GM18861 (cell line): ENCODE results near the gene CNOT11.

Source experiments
- ATAC-seq: cut with Tn5 transposase; IDR thresholded peaks from one replicate; pipeline ENCODE4 v1.9.1; 2021; ENCODE audit not compliant: unreplicated experiment

CNOT11 gene

DNA sequence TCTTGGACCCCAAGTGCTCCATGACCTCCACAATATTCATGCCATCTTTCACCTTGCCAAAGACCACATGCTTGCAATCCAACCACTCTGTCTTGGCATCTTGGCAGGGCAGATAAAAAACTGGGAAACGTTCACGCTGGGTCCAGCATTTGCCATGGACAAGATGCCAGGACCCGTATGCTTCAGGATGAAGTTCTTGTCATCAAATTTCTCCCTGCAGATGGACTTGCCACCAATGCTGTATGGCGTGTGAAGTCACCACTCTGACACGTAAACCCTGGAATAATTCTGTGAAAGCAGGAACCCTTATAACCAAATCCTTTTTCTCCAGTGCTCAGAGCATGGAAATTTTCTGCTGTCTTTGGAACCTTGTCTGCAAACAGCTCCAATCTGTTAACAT, 21.5 kb downstream of the CNOT11 start:
- no peak for ATAC-seq

GRCh38 chr2:101277111-101277510, 24.4 kb downstream of the CNOT11 start:
- ATAC-seq: no peak

DNA sequence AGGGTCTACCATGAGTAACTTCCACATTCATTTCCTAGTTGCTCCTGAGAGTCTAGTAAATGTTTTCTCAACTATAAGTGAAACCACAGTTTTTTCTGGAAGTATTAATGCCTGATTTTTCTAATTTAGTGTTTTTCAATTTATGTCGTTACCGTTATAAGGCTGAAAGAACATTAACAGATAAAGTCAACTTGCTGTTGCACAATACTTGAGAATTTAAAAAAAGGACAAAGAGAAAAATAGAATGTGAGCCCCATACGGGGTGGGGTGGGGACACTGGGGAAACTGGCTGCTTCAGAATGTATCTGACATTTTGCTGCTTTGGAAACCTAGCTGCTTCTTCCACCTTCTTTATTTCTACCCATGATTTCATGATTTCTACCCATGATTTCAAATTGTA, 26.2 kb downstream of the CNOT11 start:
- ATAC-seq: no peak

DNA sequence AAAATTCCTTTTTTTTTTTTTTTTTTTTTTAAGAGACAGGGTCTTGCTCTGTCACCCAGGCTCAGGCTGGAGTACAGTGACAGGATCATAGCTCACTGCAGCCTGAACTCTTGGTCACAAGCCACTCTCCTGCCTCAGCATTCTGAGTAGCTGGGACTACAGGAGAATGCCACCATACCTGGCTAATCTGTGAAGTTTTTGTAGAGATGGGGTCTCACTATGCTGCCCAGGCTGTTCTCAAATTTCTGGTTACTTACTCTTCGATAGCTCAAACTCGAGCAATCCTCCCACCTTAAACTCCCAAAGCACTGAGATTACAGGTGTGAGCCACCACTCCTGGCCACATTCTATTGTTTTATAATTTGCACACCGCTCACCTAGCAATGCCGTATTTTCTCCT, 28.8 kb downstream of the CNOT11 start:
- ATAC-seq: no peak

DNA sequence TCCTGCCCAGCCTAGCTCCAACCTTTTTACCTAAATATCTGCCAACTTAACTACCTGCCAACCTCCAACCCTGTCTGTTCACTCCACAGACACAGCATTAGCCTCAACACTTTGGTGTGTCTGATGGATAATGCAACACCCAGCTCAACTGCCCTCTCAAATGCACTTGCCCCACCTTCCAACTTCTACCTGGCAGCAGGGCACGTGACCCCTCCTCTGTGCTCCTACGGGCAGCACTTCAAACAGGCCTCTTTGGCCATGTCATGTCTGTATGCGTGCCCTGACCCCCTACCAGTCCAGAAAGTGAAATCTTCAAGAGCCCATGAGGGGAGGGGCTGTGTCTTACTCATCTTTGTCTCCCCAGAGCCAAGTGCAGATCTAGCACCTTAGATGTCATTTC, 30.3 kb downstream of the CNOT11 start:
- ATAC-seq: no peak

GRCh38 chr2:101286684-101287083, 34.0 kb downstream of the CNOT11 start:
- no peak for ATAC-seq

DNA sequence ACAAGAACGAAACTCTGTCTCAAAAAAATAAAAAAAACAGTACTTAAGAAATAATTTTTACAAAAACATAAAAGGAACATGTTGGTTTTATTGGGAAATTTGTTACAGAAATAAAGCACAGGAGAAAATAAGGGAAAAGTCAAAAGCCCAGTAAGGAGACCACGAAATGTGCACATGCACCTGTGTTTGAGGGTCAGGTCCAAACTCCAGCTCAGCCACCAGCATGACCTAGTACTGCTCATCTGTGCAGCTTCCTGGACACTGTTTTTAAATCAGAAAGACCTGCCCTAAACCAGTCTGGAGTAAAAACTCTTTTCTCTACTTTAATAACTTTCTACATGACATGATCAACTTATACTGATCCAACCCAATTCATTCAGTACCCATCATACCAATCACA, 34.6 kb downstream of the CNOT11 start:
- no peak for ATAC-seq

DNA sequence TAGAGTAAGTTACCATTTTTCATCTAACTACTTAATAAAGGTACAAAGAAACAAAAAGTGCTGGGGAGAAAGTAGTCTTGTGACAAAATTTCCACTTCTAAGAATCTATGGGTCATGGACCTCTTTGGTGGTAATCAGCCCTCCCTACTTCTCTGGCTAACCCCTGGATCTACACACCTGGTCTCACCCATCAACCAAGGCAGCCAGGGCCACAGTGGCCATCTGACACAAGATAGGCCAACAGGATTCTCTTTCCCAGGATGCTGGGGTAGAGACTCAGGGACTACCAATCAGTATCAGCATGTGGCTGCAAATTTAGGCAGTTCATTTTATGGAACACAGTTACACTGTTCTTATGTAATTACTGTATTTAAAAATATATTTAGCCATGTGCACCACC, 38.0 kb downstream of the CNOT11 start:
- no peak for ATAC-seq

GRCh38 chr2:101291973-101292372, 39.3 kb downstream of the CNOT11 start:
- no peak for ATAC-seq

DNA sequence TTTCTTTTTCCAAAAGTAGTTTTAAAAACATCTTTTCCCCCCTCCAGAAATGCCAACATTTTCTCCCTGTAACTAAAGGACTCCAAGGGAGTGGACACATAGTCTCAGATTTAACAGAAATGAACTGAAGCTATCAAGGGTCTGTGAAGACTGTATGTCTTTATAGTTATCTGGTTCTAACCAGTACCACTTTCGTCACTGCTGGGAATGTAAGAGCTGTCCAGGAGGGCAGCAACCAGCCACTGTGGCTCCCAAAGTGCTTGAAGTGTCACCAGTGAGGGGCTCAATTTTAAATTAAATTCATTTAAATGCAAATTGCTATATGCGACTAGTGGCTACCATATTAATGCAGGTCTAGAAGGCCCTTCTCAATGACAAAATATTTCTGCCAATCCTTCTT, 40.9 kb downstream of the CNOT11 start:
- no peak for ATAC-seq

DNA sequence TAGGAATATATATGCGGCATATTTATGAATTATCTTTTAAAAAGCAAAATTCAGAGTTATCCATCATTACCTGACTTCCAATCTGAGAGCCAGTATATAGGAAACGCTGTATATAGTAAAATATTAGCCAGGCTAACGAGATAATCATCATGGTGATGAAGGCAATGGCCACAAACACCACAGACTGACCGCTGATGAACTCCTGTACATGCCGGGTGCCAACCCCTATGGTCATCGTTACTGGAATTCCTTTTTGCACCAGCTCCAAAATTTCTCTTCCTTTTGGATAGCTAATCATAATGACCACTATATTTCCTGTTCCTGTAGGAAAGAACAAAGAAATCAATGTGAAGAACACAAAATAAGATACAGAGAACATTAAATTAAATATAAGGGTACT, 42.2 kb downstream of the CNOT11 start:
- ATAC-seq: no peak

GRCh38 chr2:101295895-101296294, 43.2 kb downstream of the CNOT11 start:
- ATAC-seq: no peak

DNA sequence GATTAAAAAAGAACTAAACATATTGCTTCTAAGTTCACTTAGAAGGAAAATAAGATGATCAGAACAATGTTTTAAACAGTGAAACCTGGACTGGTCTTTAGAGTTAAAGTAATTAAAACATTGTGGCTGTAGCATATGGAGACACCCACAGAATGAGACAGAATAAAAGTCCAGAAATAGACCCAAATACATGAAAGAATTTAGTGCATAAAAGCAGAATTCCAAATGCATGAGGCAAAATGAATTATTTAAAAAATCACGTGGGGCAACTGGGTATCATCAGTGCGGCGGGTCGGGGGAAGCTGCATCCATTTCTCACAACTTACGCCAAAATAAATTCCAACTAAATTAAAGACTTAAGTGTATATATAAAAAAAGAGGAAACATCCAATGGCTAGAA, 43.7 kb downstream of the CNOT11 start:
- no peak for ATAC-seq

DNA sequence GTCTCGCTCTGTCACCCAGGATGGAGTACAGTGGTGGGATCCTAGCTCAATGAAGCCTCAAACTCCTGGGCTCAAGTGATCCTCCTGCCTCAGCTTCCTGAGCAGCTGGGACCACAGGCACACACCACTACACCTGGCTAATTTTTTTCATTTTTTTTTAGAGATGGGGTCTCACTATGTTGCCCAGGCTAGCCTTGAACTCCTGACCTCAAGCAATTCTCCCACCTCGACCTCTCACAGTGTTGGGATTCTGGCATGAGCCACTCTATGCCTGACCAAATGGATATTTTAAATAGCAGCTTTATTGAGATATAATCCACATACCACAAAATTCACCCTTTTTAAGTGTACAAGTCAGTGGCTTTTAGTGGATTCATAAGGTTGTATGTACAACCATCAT, 44.7 kb downstream of the CNOT11 start:
- ATAC-seq: no peak

GRCh38 chr2:101299604-101300003, 46.9 kb downstream of the CNOT11 start:
- ATAC-seq: no peak

GRCh38 chr2:101300164-101300563, 47.5 kb downstream of the CNOT11 start:
- ATAC-seq: no peak

- ATAC-seq: no peak
These were observed 48.1 kb downstream of the CNOT11 start for GRCh38 chr2:101300836-101301235.

DNA sequence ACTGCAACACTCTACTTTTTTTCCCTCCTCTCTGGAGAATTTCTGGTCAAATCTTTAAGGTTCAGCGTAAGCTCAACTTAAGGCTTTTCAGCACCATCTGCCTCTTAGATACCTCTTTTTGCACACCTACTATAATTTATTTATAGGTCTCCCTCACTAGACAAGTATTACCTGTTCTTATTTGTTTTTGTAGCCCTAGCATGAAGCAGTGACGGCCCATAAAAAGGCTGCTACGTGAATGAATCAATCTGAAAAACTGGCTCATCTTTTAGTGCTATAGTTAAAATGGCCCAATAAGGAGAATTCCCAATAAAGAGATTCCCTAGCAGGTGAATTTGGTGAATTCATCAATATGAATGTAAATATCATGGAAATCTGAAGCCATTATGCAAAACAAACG, 49.3 kb downstream of the CNOT11 start:
- ATAC-seq: no peak

DNA sequence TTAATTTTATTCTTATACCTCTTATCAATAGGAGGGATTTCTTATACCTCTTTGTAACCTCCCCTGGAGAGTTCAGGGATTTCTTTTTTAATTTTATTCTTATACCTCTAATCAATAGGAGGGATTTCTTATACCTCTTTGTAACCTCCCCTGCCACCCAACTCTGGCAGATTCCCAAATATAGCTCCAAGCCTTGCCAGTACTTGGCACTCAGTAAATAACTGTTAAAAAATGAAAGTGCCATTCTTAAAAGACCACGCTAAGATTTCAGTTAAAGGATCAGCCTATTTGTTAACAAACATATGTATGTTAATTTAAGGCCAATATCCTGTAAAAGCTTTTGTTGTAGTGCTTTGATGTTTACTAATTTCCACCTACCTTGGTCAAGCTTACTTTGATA, 51.0 kb downstream of the CNOT11 start:
- no peak for ATAC-seq

GRCh38 chr2:101305035-101305434, 52.3 kb downstream of the CNOT11 start:
- ATAC-seq: no peak

DNA sequence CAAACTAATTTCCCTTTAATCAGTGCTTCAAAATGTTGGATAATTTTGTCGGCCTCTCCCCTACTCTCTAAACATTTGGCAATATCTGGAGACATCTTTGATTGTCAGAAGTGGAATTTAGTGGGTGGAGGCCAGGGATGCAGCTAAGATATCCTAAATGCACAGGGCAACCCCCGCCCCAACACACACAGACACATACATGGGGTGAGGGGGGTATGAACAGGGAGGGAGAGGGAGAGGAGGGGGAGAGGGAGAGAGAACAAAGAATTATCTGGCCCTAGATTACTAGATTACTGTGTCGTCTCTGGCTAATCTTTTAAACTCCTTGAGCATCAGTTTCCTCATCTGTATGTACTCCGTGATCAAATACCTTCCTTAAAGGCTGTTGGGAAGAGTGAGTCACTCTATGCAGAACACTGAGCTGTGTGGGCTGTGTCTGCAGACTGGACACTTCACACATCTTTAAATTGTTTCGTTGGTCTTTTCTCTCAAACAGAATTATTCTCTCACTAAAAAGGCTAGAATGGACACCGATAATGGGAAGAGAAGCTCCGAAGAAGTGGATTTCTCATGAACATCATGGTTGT, 52.9 kb downstream of the CNOT11 start:
- ATAC-seq: no peak

- peak; percentile 3 for ATAC-seq
These were observed 53.7 kb downstream of the CNOT11 start for GRCh38 chr2:101306410-101306809.

DNA sequence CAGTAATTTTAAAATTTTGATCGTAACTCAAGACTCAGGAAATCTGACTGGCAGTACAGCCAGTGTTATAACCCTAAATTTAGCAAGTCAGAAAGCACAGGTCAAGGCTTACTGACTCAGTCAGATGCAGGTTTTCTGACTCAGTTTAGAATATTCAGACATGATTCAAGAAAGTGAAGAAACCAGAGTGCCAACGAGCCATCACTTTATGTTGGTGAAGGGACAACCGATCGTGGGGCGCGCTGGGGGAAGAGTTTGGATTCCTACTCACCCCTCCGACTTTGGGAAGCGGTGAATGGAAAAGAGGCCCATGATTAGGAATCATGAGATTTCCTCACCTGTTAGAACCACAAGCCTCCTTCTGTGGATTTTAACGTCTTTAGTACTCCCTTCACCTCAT, 54.8 kb downstream of the CNOT11 start:
- ATAC-seq: no peak

- ATAC-seq: peak; percentile 1
These were observed 55.3 kb downstream of the CNOT11 start for GRCh38 chr2:101307950-101308431.
